GM03348 (cell line): ENCODE data around the gene MYOCOS.

ENCODE experiments used
- DNase-seq: peaks from one replicate; pipeline ENCODE4 v3.0.0; 2012; ENCODE audit warnings: low spot score

Gene MYOCOS

DNA sequence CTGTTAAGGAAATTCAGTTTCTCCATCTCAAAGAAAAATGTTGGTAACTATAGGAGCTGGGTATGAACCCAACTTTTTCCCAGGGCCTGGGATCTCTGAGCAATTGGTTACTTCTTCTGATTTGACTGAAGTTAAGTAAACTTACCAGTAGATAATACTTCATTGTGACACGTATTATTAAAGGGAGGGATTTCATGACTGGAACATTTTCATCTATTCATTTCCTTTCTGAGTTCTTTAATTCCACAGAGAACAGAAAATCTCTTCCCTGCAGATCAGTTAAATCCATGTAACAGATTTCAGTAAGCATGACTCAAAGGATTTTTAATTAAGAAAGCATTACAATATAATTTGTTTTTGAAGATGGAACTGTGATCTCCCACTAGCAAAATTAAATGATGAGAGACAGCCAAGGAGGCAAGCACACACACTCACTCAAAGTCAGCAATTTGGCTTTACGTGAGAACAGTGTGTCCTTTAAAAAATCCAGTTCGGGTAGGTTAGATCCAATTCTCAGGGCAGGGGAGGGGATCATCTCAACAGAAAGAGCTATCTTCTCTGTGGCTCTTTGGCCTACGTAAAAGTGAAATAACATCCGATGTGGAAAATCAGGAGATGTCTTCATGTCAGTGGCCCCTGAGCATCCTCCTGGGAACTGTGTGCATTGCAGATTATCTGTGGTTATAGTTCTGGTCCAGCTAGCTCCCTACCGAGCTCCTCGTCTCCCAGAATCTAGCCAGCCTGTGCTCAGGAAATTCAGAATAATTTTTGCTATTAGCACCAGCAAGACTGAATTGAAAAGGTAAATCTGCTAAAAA is 41.2 kb downstream of the MYOCOS start:
- no peak for DNase-seq

DNA sequence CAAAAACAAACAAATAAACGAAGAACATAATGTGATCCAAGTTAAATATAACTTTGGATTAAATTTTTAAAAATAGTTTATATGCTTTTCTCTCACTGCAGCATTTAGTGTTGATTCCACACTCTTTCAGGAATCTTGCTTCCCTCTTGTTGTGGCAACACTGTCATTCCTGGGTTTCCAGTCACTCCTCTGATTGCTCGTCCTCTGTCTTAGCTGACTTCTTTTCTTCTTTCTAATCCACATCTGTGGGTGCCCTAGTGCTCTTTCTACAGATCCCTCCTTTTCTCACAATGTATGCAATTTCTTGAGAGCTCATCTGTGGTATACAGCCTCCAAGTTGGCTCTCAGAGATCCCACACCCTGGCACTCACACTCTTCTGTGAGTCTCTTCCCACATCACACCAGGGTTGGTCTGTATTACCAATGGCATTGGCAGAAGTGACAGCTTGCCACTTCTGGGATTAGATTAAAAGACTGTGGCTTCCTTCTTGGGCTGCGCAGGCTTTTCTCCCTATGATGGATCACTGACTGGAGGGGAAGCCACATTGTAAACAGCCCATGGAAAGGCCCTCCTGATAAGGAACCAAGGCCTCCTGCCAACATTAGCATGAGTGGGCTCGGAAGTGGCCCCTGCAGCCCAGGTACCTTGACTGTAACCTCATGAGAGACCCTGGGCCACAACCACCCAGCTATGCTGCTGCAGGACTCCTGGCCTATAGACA is 42.0 kb downstream of the MYOCOS start:
- peak; percentile 48 for DNase-seq

DNA sequence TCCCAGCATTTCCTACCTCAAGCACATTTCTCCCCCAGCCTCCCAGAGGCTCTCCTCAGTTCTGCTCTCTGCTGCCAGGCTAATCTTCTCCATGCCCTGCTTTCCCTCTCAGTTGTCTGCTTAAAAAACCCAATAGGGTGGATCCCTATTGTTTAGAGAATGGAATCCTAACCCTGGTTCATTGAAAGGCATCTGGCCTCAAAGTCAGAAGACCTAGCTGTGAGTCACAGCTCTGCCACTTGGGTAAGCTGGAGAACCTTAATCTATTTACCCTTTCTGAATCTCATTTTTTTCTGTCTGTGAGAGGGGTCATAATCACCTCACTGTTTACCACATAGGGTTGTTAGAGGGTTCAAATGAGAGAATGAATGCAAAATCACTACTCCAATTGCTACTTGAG is 42.9 kb downstream of the MYOCOS start:
- DNase-seq = peak; percentile 40

DNA sequence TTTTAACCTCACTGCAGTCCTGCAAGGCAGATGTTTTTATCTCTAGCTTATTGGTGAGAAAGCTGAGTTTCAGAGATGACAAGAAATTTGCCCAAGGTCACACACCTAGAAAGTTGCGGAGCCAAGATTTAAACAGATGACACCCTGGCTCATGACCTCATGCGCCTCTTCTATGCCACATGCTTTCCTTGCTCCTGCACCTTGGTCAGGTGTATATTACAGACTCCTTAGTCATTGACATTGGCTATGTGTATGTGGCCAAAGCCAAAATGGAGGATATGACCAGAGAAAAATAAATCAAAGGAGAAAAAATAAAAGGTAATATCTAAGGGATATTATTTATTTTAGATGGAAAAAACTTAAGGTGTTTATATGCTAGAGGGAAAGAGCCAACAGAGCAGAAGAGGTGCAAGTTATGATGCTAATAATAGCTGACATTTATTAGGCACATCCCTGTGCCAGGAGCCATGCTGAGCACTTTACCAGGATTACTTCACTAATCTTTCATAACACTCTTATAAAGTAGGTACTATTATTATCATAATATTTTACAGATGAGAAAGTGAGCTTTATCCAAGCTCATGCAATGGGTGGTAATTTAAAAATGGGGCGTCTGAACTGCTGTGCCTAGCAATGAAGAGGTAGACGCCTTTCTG is 44.2 kb downstream of the MYOCOS start:
- no peak for DNase-seq

DNA sequence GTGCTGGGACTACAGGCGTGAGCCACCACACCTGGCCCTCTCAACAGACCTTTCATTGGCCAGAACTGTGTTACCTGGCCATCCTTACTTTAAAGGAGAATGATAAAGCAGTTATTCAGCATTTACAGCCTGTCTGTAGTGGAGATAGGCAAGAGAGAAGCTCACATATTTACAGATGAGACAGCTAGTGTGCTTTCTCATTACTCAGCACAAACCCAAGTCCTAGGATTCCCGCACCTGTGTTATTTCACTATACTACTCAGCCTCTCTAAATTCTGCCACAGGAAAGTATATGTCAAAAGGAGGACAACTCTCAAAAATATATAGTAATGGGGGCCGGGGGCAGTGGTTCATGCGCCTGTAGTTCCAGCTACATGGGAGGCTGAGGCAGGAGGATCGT is 46.3 kb downstream of the MYOCOS start:
- no peak for DNase-seq

DNA sequence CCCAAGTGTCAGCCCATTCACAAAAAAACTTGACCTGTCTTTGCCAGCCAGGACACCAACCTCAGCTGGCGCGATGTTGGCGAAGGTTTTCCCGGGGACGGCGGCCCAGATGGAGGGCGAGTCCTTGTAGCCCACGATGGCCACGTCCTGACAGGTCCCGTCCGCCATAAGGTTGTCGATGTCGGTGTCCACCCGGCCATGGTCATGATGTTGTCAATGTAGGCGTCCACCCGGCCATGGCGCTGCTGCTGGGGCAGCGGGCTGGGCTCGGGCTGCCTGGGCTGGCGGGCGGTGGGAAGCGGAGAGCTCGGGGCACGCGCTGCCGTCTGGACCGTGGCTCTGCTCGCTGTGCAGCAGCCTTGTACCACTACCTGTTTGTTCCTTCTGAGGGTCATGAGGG is 48.7 kb downstream of the MYOCOS start:
- no peak for DNase-seq

DNA sequence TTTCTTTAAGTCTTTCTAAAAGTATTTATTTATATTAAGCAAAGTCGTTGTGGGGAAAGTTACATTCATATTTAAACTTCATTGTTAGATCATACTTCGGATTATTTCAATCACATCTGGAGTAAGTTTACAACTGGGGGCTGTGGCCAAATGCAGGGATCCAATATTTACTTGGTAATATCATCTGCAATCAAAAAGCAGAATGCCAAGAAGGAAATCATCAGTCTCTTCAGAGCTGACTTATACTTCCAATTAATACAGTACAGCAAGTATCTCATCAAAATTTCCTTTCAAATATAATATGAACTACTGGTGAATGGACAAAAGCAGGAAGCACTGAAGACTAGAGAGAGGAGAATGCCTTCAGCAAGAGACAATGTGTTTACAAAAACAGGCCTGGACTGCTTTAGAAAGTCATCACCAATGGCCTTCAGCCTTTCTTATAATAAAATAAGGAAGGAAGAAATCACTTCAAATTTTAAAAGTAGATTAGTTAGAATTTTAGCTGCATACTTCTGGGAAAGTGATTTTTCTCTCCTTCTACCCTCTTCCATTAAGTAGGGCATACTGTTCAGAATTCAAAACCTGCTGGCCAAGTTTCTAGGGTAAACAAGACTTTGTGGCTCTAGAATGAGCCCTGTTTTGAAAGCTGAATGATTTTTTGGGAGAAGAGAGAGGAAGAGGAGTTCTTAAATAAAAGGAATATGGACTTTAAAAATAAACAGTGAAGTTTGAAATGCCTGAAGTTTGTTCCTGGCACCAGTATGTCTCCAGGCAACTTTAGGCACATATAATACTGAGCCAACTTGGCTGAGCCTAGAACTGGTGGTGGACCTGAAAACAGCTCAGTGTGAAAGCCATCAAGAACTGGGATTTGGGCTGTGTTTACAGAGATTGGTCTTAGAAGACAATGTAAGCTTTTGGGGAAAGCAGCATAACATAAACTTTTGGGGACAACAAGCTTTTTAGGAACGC is 52.7 kb downstream of the MYOCOS start:
- DNase-seq = no peak
